ENCODE data around the gene POR. TPM values are rescaled to one million over a fixed set of nuclear protein-coding genes. Genes with fewer than 3 reads are reported as not detected.
A peak's percentile ranks its signal among the peaks of the same experiment; 100 is the strongest.
"Not testable (repeated sequence)": the region's sequence is repeated elsewhere in the genome, so short reads cannot be mapped to it uniquely, and the experiment has no call there.

POR gene
- total RNA-seq, 4 donors from 2014 or later: 37.8 to 71.4 (median 63.6) TPM

GRCh38 chr7:75880242-75880641, 34.7 kb upstream of the POR start:
- no peak overlapping the region for H3K27ac ChIP-seq (replicated peaks in 1 of 4)
- 93% methylated on average over 4 of the region's 4 CpGs for WGBS
- H3K9me3 ChIP-seq: no peaks in the 10 kb centered on the region
- H3K36me3 ChIP-seq: peaks cover 39 to 48% (median 43%) of the 10 kb centered on the region in 4 donors
- DNase-seq (ENCODE audit: extremely low spot score): no peak
- TF ChIP-seq EP300 (IDR thresholded peaks at IDR 0.05): no peak
- no peak for TF ChIP-seq POLR2AphosphoS5 (IDR thresholded peaks at IDR 0.05)
- TF ChIP-seq, protein P1, sequence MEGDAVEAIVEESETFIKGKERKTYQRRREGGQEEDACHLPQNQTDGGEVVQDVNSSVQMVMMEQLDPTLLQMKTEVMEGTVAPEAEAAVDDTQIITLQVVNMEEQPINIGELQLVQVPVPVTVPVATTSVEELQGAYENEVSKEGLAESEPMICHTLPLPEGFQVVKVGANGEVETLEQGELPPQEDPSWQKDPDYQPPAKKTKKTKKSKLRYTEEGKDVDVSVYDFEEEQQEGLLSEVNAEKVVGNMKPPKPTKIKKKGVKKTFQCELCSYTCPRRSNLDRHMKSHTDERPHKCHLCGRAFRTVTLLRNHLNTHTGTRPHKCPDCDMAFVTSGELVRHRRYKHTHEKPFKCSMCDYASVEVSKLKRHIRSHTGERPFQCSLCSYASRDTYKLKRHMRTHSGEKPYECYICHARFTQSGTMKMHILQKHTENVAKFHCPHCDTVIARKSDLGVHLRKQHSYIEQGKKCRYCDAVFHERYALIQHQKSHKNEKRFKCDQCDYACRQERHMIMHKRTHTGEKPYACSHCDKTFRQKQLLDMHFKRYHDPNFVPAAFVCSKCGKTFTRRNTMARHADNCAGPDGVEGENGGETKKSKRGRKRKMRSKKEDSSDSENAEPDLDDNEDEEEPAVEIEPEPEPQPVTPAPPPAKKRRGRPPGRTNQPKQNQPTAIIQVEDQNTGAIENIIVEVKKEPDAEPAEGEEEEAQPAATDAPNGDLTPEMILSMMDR (IDR thresholded peaks at IDR 0.05): no peak
- TF ChIP-seq POLR2A (IDR thresholded peaks at IDR 0.05; ENCODE audit: low read depth): no peak
- H3K4me3 ChIP-seq: peak overlapping the region in 1 of 4 donors; percentile 88
- intact Hi-C loops (cut with DNase I): no loop called here
- H3K27me3 ChIP-seq: no peaks in the 10 kb centered on the region
- H3K4me1 ChIP-seq: peaks cover 20 to 30% (median 27%) of the 10 kb centered on the region in 4 donors

- TF ChIP-seq POLR2AphosphoS5 (IDR thresholded peaks at IDR 0.05): no peak
- intact Hi-C loops (cut with DNase I): no loop called here
- 85% methylated on average over 23 of the region's 23 CpGs for WGBS
- no peak overlapping the region for H3K4me3 ChIP-seq
- no peaks in the 10 kb centered on the region for H3K27me3 ChIP-seq
- H3K36me3 ChIP-seq: peaks cover 51 to 61% (median 57%) of the 10 kb centered on the region in 4 donors
- H3K27ac ChIP-seq (replicated peaks in 1 of 4): no peak overlapping the region
- DNase-seq (ENCODE audit: extremely low spot score): no peak
- no peaks in the 10 kb centered on the region for H3K9me3 ChIP-seq
- H3K4me1 ChIP-seq: peaks cover 20 to 30% (median 27%) of the 10 kb centered on the region in 4 donors
Measured at GRCh38 chr7:75881436-75882095, 33.4 kb upstream of the POR start.

- DNase-seq (ENCODE audit: extremely low spot score); H3K9me3 ChIP-seq; H3K27me3 ChIP-seq; H3K27ac ChIP-seq (replicated peaks in 1 of 4); intact Hi-C loops (cut with DNase I); H3K4me3 ChIP-seq: not testable (repeated sequence)
- peaks cover 64 to 77% (median 71%) of the 10 kb centered on the region in 4 donors for H3K36me3 ChIP-seq
- 92% methylated on average over 13 of the region's 13 CpGs for WGBS
- H3K4me1 ChIP-seq: peaks cover 14 to 24% (median 21%) of the 10 kb centered on the region in 4 donors
Measured at GRCh38 chr7:75883265-75883824, 31.6 kb upstream of the POR start.

- no peak for DNase-seq (ENCODE audit: extremely low spot score)
- peaks cover 64 to 84% (median 78%) of the 10 kb centered on the region in 4 donors for H3K36me3 ChIP-seq
- no peaks in the 10 kb centered on the region for H3K9me3 ChIP-seq
- no peak overlapping the region for H3K27ac ChIP-seq (replicated peaks in 1 of 4)
- H3K4me3 ChIP-seq: no peak overlapping the region
- intact Hi-C loops (cut with DNase I): no loop called here
- H3K27me3 ChIP-seq: no peaks in the 10 kb centered on the region
- no peak for TF ChIP-seq EP300 (IDR thresholded peaks at IDR 0.05)
- TF ChIP-seq, protein P1 (IDR thresholded peaks at IDR 0.05): no peak
- TF ChIP-seq POLR2AphosphoS5 (IDR thresholded peaks at IDR 0.05): no peak
- no peak for TF ChIP-seq POLR2A (IDR thresholded peaks at IDR 0.05; ENCODE audit: low read depth)
- 97% methylated on average over 5 of the region's 5 CpGs for WGBS
- H3K4me1 ChIP-seq: peaks cover 10 to 22% (median 16%) of the 10 kb centered on the region in 4 donors
Measured at GRCh38 chr7:75884476-75884875, 30.5 kb upstream of the POR start.

GRCh38 chr7:75885036-75885435, 29.9 kb upstream of the POR start:
- WGBS: 90% methylated on average over 3 of the region's 3 CpGs
- no peaks in the 10 kb centered on the region for H3K27me3 ChIP-seq
- peaks cover 5 to 16% (median 10%) of the 10 kb centered on the region in 4 donors for H3K4me1 ChIP-seq
- DNase-seq (ENCODE audit: extremely low spot score): no peak
- TF ChIP-seq POLR2A (IDR thresholded peaks at IDR 0.05; ENCODE audit: low read depth) (no peak), POLR2AphosphoS5 (IDR thresholded peaks at IDR 0.05) (no peak)
- peaks cover 64 to 84% (median 78%) of the 10 kb centered on the region in 4 donors for H3K36me3 ChIP-seq
- no peaks in the 10 kb centered on the region for H3K9me3 ChIP-seq
- H3K4me3 ChIP-seq: no peak overlapping the region
- H3K27ac ChIP-seq (replicated peaks in 1 of 4): no peak overlapping the region
- intact Hi-C loops (cut with DNase I): no loop called here

DNA sequence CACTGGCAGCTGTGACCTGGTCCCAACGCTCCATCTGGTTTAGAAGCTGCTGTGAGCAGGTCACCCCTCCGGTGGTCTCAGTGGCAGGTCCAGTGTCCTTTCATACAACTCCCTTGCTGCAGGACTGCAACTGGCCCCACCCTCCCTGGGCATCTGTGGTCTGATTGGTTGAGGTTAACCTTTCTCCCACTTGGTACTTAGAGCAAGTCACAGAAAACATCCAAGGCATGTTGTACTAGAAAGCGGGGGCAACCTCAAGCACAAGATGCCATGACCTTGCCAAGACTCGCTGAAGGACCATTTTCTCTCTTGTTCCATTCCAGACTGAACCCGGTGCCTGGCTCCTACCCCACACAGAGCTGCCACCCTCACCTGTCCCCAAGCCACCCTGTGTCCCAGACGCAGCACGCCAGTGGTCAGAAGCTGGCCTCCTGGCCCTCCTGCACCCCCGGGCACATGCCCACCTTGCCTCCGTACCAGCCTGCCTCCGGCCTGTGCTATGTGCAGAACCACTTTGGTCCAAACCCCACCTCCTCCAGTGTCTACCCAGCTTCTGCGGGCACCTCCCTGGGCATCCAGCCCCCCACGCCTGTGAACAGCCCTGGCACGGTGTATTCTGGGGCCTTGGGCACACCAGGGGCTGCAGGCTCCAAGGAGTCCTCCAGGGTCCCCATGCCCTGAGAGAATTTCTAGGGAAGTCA, 27.1 kb upstream of the POR start:
- H3K36me3 ChIP-seq: peaks cover 42 to 61% (median 58%) of the 10 kb centered on the region in 4 donors
- 96% methylated on average over 13 of the region's 13 CpGs for WGBS
- H3K4me1 ChIP-seq: peaks cover 0 to 7% (median 3%) of the 10 kb centered on the region in 4 donors
- no peak for DNase-seq (ENCODE audit: extremely low spot score)
- no peaks in the 10 kb centered on the region for H3K9me3 ChIP-seq
- no peak overlapping the region for H3K27ac ChIP-seq (replicated peaks in 1 of 4)
- H3K27me3 ChIP-seq: no peaks in the 10 kb centered on the region
- TF ChIP-seq EP300 (IDR thresholded peaks at IDR 0.05): no peak
- TF ChIP-seq, protein P1 (IDR thresholded peaks at IDR 0.05): no peak
- TF ChIP-seq POLR2A (IDR thresholded peaks at IDR 0.05; ENCODE audit: low read depth): no peak
- TF ChIP-seq POLR2AphosphoS5 (IDR thresholded peaks at IDR 0.05): no peak
- intact Hi-C loops (cut with DNase I): no loop called here
- no peak overlapping the region for H3K4me3 ChIP-seq

Data from esophagus muscularis mucosa (tissue), 4 donors.